Spinal cord (tissue), 10 donors: ENCODE measurements around the gene GSTA5. TPM values are rescaled to one million over a fixed set of nuclear protein-coding genes. Genes with fewer than 3 reads are reported as not detected.
A peak's percentile ranks its signal among the peaks of the same experiment; 100 is the strongest.
"Not testable (repeated sequence)": the region's sequence is repeated elsewhere in the genome, so short reads cannot be mapped to it uniquely, and the experiment has no call there.

Experiments
- DNase-seq, 6 donors: peaks; one replicate each; pipeline versions ENCODE4 v3.0.0 to v3.0.0-alpha.2; 2013 to 2015; ENCODE audit warnings: low spot score in 6 of 6, low read depth in 4 of 6
- H3K27ac ChIP-seq: one replicate; pipeline ENCODE4 v1.5.1; 2013; ENCODE audit warnings: low read depth, low read length, control low read depth
- H3K27me3 ChIP-seq: one replicate; pipeline ENCODE4 v1.6.1; 2013; ENCODE audit warnings: low read length; ENCODE audit not compliant: control insufficient read depth, insufficient read depth
- H3K36me3 ChIP-seq: one replicate; pipeline ENCODE4 v1.6.1; 2013; ENCODE audit warnings: low read length; ENCODE audit not compliant: control insufficient read depth, insufficient read depth
- H3K4me1 ChIP-seq: one replicate; pipeline ENCODE4 v1.6.1; 2013; ENCODE audit warnings: low read length; ENCODE audit not compliant: control insufficient read depth, insufficient read depth
- H3K4me3 ChIP-seq: one replicate; pipeline ENCODE4 v1.5.1; 2013; ENCODE audit warnings: low read depth, low read length, control low read depth
- H3K9me3 ChIP-seq: one replicate; pipeline ENCODE4 v1.6.1; 2013; ENCODE audit warnings: low read length; ENCODE audit not compliant: control insufficient read depth, insufficient read depth
- WGBS: methylation state at CpG from one replicate; pipeline ENCODE4 v1.1.5; 2013; ENCODE audit warnings: missing lambda C conversion rate; ENCODE audit not compliant: insufficient coverage; 5-methylcytosine and 5-hydroxymethylcytosine counted together
- polyA plus RNA-seq, 2 donors: library from polyadenylated mRNA; unstranded; fragments of 120-200 nt; gene quantifications; one replicate each; pipeline ENCODE4 v1.2.1, GENCODE V29; 2013; ENCODE audit not compliant: insufficient read length in 2 of 2
- total RNA-seq, 2 donors: library from RNA; depleted of rRNA in 1 of 2; stranded (reverse); fragments of 120-200 nt in 1 of 2; fragments of >200 nt in 1 of 2; gene quantifications; one replicate each; pipeline versions ENCODE4 v1.2.3 to v1.2.4, GENCODE V29; 2013 to 2014
- donor health status: healthy.

GSTA5 gene
- total and polyA plus RNA-seq, 4 donors: not detected

DNA sequence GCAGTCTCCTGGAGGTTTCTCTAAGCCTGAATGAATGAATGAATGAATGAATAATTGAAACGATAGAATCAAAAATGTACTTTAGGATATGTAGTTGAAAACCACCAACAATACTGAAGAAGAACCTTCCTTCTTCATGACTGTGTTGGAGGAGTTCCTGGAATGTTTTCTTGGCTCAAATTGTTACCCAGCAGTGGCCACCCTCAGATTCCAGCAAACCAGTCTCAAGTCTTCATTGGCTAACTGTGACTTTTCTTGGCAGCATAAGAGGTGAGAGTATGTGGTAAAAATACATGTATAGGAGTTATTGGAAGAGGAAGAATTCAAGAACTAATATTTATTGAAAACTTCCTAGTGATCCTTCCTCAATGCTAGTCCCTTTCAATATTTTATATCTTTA is 41.3 kb downstream of the GSTA5 start:
- H3K27me3 ChIP-seq, H3K4me1 ChIP-seq, H3K27ac ChIP-seq, H3K36me3 ChIP-seq, DNase-seq, H3K4me3 ChIP-seq, H3K9me3 ChIP-seq: not testable (repeated sequence)
- no CpG with 5 or more reads among the region's 1 CpG for WGBS

DNA sequence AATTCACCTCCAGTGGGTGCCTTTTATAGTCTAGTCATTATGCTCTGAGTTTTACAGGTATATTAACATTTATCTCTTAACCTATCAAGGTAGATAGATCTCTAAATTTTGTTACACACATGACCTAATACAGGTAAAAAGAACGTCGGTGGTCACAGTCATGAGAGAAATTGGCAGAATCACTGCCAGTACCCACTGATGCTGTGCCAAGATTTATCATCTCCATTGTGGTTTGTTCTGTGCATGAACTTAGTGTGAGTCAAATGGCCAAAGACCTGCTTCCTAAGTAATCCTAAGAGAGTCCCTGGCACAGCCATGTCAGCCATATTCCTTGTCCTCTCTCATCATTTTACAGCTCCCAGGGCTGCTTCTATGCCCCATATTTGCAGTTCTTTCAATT is 46.2 kb downstream of the GSTA5 start:
- 100% methylated on average over 2 of the region's 2 CpGs for WGBS
- not testable (repeated sequence) for H3K4me1 ChIP-seq, H3K36me3 ChIP-seq, H3K4me3 ChIP-seq, H3K9me3 ChIP-seq, H3K27me3 ChIP-seq, DNase-seq, H3K27ac ChIP-seq

DNA sequence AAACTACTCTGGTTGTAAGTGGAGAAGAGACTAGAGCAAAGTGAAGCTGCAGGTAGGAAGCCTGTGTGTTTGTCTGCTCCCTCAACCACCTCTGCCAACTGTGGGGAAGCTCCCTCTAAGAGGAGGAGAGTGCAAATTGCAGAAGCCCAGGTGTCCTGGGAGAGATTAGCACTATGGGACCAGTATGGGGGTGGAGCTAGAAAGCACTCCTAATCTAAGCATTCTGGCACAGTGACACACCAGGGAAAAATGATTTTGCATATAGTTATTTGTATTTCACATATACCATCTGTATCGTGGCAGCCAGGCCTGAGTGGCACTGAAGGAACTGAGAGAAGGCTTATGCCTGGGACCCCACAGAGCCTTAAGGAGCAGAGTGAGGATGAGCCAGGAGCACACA is 49.8 kb downstream of the GSTA5 start:
- Histone ChIP-seq H3K9me3 (no peaks in the 10 kb centered on the region), H3K27ac (no peak overlapping the region), H3K4me1 (no peaks in the 10 kb centered on the region), H3K4me3 (no peak overlapping the region), H3K27me3 (no peaks in the 10 kb centered on the region), H3K36me3 (no peaks in the 10 kb centered on the region)
- WGBS: no CpG with 5 or more reads among the region's 1 CpG
- DNase-seq: peak in 1 of 6 donors; percentile 5

DNA sequence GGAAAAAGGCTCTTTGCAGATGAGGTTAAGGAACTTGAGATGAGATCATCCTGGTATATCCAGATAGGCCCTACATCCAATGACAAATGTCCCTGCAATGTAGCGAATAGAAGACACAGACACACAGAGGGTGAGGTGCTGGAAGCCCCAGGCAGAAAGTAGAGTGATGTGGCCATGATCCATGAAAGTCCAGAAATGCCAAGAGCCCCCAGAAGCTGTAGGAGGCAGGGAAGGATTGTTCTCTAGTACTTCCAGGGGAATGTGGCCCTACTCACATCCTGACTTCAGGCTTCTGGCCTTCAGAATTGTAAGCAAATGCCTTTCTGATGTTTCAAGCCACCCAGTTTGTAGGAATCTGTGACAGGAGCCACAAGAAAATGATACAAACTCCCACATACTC is 51.0 kb downstream of the GSTA5 start:
- WGBS: no CpG with 5 or more reads among the region's 1 CpG
- not testable (repeated sequence) for H3K4me3 ChIP-seq, H3K27me3 ChIP-seq, H3K36me3 ChIP-seq, H3K9me3 ChIP-seq, H3K4me1 ChIP-seq, DNase-seq, H3K27ac ChIP-seq

DNA sequence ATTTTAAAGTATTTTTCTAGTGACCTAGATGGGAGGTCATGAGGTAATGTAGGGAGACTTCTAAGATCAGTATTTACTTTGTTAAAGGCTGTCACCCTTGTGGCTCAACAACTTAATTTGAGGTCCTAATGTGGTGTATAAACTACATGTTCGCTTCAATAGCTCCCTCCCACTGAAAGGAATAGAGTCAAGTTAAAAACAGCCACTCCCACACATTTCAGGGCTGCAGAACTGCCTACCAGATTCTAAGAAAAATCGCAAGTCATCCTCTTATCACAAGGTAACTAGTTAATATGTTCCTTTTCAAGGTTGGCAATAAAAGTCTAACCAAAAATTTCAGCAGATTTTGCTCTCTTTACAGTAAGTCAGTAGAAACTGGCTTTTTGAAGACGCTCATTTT is 52.1 kb downstream of the GSTA5 start:
- Histone ChIP-seq H3K27me3 (no peaks in the 10 kb centered on the region), H3K27ac (no peak overlapping the region), H3K36me3 (no peaks in the 10 kb centered on the region), H3K4me1 (no peaks in the 10 kb centered on the region), H3K9me3 (no peaks in the 10 kb centered on the region), H3K4me3 (no peak overlapping the region)
- DNase-seq: no peak
- no CpG with 5 or more reads among the region's 3 CpGs for WGBS

DNA sequence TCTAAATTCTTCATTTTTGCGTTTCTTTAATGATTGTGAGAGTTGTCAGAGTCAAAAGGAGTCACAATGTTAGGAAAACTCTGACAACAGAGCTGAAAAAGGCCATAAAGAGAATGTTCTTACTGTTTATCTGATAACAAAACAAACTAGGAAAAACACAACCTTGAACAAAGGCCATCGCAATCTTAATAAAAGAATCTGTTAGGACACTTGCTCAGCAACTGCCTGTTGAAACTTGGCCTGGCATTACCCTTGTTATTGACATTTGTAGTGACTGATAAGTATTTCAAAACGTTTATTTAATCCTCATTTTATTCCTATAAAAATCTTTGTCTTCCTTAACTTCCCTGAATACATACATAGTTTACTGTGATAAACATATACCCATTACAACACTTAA is 52.7 kb downstream of the GSTA5 start:
- H3K4me3 ChIP-seq: no peak overlapping the region
- no peak for DNase-seq
- no peaks in the 10 kb centered on the region for H3K4me1 ChIP-seq
- H3K9me3 ChIP-seq: no peaks in the 10 kb centered on the region
- no peak overlapping the region for H3K27ac ChIP-seq
- WGBS: no CpG with 5 or more reads among the region's 3 CpGs
- H3K36me3 ChIP-seq: no peaks in the 10 kb centered on the region
- H3K27me3 ChIP-seq: no peaks in the 10 kb centered on the region

DNA sequence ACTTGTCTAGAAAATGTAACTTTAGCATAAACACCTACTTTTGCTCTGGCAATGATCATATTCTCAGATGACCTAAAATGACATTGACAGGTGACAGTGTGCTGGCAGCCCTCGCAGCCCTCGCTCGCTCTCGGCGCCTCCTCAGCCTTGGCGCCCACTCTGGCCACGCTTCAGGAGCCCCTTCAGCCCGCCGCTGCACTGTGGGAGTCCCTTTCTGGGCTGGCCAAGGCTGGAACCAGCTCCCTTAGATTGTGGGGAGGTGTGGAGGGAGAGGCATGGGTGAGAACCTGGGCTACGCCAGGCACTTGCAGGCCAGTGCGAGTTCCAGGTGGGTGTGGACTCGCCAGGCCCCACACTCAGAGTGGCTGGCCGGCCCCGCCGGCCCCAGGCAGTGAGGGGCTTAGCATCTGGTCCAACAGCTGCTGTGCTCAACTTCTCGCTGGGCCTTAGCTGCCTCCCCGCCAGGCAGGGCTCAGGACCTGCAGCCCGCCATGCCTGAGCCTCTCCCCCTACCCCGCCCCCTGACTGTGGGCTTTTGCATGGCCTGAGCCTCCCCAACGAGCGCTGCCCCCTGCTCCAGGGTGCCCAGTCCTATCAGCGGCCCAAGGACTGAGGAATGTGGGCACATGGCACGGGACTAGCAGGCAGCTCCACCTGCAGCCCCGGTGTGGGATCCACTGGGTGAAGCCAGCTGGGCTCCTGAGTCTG is 54.2 kb downstream of the GSTA5 start:
- WGBS: 95% methylated on average over 15 of the region's 24 CpGs
- Histone ChIP-seq H3K27ac (no peak overlapping the region), H3K4me1 (no peaks in the 10 kb centered on the region), H3K36me3 (no peaks in the 10 kb centered on the region), H3K27me3 (no peaks in the 10 kb centered on the region), H3K9me3 (no peaks in the 10 kb centered on the region), H3K4me3 (no peak overlapping the region)
- no peak for DNase-seq

DNA sequence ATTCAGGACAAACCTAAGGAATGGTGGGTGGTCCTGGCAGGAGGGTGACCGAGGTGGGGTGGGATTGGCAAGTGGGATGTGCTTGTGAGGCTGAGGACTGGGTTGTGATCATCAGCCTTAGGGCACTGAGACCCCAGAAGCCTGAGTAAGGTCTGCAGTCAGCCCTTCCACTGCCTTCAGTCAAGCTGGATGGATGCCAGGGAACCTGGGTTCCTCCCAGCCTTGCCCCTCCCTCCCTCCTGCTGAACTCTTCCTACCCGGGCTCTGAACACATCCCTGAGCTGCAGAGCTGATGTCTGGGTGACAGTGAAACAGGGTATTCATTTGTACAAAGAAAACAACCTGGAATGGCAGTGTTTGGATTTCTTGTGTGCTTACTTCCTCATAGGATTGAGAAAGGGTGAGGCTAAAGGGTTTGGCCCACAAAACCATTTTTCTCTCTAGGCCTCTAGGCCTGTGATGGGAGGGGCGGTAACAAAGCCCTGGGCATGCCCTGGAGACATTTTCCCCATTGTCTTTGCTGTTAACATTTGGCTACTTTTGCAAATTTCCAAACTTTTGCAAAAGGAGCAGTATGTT is 57.8 kb downstream of the GSTA5 start:
- not testable (repeated sequence) for H3K27me3 ChIP-seq, H3K4me1 ChIP-seq, DNase-seq, H3K9me3 ChIP-seq, H3K27ac ChIP-seq, H3K4me3 ChIP-seq, H3K36me3 ChIP-seq
- 88% methylated on average over 1 of the region's 3 CpGs for WGBS

DNA sequence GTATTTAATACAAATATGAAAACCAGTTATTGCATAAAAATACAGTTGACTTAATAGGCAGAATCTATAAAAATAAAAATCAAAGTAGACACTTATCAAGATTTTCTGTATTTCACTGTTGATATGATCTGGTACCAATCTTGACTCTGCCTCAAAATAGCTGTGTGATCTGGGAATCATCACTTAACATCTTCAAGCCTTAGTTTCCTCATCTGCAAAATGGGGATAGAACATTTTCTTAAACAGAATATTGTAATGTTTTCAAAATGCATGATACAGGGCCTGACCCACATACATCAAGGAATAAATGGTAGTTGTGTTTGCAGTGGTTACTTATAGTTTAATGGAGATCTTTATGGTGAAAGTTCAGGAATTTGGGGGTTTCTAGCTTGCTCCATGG is 58.4 kb downstream of the GSTA5 start:
- not testable (repeated sequence) for H3K27me3 ChIP-seq, H3K4me3 ChIP-seq, H3K27ac ChIP-seq, H3K4me1 ChIP-seq, DNase-seq, H3K9me3 ChIP-seq, H3K36me3 ChIP-seq
